Retina (tissue), 1 donor: ENCODE measurements around the gene ANAPC4.
"Not testable (repeated sequence)": the region's sequence is repeated elsewhere in the genome, so short reads cannot be mapped to it uniquely, and the experiment has no call there.

Experiments
- DNase-seq: peaks from one replicate; pipeline ENCODE4 v3.0.0-alpha.2; 2016

The ANAPC4 gene, protein sequence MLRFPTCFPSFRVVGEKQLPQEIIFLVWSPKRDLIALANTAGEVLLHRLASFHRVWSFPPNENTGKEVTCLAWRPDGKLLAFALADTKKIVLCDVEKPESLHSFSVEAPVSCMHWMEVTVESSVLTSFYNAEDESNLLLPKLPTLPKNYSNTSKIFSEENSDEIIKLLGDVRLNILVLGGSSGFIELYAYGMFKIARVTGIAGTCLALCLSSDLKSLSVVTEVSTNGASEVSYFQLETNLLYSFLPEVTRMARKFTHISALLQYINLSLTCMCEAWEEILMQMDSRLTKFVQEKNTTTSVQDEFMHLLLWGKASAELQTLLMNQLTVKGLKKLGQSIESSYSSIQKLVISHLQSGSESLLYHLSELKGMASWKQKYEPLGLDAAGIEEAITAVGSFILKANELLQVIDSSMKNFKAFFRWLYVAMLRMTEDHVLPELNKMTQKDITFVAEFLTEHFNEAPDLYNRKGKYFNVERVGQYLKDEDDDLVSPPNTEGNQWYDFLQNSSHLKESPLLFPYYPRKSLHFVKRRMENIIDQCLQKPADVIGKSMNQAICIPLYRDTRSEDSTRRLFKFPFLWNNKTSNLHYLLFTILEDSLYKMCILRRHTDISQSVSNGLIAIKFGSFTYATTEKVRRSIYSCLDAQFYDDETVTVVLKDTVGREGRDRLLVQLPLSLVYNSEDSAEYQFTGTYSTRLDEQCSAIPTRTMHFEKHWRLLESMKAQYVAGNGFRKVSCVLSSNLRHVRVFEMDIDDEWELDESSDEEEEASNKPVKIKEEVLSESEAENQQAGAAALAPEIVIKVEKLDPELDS

DNA sequence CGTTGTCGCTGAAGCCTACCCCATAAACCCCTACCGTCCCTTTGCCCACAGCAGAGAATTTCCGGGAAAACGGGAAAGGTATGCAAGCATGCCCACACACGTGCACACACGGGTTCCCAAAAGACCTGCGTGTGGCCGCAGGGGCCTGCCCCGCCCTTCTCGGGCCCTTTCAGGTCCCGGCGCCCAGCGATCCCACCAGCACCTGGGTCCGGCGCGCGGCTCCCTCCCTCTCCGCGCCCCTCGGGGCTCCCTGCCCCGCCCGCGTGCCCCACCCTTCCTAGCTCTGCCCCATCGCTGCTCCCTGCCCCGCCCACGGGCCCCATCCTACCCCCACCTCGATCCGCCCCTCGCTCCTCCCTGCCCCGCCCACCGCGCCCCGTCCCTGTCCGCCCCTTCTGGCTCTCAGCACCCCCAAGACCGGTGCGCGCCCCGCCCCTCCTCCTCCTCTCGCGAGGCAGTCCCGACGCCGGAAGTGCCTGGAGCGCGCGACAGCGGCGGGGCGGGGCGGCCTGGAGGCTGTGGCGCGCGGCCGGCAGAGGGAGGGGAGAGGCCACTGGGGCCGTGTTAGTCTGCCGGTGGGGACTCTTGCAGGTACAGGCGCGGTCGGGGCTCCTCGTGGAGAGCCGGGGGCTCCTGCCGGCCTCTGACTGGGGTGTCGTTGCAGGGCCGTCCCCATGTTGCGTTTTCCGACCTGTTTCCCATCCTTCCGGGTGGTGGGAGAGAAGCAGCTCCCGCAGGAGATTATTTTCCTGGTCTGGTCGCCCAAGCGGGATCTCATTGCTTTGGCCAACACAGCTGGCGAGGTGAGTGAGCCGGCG lies at the start of gene ANAPC4:
Gene ANAPC4 (plus strand): TSS at position 510 of the 818 bp plus-strand sequence. CDS start 165 bp downstream, at position 675.
- DNase-seq: peak; percentile 92

DNA sequence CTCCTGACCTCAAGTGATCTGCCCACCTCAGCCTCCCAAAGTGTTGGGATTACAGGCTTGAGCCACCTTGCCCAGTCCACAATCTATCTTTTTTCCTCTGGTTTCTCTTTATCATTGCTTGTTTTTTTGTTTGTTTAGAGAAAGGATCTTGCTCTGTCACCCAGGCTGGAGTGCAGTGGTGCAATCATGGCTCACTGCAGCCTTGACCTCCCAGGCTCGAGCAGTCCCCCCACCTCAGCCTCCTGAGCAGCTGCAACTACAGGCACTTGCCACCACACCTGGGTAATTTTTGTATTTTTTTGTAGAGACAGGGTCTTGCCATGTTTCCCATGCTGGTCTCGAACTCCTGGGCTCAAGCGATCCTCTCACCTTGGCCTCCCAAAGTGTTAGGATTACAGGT lies 48.6 kb upstream of the ANAPC4 start:
- DNase-seq: not testable (repeated sequence)

DNA sequence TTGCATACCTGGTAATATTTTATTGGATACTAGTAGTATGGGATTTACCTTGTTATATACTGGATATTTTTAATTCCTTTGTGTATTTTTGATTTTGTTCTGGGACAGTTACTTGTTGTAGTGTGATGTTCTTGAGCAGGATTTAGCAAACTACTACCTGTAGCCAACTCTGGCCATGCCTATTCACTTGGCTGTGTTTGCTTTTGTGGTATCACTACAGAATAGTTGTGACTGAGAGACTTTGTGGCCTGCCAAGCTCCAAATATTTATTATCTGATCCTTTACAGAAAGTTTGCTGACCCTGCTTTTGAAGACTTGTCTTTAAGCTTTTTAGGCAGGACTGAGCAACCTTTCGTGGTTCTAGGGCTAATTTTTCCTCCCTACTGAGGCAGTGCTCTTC lies 46.7 kb upstream of the ANAPC4 start:
- DNase-seq: no peak

DNA sequence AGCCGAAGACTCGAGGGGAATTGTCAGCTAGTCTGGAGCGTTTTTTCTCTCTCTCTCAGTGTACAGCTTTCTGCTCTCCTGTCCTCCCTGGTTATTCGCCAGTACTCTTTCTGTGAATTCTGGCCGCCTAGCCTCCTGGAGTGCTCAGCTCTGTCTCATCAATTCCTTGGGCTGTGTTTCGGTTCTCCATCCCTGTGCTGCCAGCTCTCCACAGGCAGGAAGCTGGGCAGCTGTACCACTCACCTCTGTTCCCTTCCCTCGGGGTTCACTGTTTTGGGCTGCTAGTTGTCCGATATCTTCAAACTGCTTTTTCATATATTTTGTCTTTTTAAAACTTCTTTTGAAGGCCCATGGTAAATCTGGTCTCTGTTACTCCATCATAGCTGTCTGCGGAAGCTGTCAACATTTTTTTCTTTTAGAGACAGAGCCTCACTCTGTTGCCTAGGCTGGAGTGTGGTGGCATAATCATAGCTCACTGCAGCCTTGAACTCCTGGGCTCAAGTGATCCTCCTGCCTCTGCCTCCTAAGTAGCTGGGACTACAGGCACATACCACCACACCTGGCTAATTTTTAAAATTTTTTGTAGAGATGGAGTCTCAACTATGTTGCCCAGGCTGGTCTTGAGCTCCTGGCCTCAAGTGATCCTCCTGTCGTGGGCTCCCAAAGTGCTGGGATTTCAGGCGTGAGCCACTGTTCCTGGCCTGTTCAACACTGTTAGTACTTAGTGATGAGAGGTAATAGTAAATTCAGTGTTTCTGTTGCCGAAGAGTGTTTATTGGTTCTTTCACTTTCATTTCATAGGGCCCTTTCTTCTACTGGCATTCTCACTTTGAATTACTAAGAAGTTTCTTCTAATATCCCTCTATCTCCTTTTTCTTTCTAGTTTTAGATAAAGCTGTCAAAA lies 45.9 kb upstream of the ANAPC4 start:
- no peak for DNase-seq

DNA sequence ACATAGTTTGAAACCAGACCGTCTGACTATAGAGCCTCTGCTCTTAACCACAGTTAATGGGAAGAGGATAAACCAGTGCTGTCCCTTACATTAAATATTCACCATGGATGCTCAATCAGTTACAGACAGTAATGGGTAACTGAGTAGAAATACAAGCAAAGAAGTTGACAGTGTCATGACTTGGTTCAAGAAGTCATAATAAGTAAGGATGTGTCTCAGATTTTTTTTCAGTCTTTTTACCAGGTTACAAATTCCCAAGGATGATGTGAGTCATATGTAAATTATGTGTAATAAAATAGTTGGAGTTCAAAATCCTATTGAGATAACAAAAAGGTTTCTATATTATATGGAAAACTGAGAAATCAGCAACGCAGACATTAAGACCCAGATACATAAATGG lies 33.4 kb upstream of the ANAPC4 start:
- DNase-seq: no peak

DNA sequence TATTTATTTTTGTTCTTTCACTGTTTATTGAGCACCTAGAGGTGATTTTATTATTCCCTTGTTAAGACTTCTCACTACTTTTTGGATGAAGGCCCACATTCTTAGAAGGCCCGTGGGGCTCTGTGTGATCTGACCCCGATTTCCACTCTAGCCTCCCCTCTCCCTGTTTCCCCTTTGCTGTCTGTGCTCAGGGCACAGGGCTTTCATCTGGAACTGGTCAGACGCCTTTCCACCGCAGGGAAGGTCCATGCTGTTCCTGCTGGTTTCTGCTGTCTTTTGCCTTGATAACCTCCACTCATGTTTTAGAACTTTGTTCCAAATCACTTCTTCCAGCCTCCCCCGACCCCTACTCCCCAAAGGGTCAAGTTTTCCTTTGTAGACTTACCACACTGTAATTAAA lies 31.3 kb upstream of the ANAPC4 start:
- DNase-seq: no peak

DNA sequence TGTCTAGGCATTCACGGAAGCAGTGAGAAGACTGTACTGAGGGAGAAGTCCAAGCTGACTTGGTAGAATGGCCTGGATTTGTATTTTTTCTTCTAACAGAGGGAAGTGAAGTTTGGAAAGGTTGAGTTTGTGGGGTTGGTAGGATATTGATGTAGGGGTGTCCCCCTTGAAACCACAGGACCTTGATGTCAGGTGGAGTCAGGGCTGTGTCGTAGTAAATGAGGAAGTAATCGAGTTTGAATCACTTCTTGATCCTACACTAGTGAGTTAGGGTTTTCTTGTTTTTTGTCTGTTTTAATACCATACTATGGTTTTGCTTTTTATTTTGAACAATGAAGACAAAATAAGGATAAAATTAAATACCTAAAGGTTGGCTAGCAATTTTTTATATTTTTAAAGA lies 30.1 kb upstream of the ANAPC4 start:
- DNase-seq: no peak

DNA sequence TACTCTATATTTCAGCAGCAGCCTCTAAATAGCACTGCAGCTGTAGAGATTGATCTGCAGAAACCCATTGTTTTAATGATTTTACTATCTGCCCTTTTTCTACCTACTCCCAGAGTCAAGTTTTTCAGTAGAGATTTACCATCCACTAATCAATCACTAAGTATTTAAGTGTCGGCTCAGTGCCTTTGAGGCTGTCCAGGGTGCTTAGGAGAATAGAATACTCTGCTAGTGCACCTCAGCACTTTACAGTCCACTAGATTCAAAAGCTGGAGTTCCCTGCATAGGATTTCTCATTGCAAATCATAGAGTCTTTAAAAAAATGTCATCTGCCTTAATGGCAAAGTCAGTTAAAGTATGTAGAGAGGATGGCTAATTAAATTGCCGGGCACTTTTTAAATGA lies 29.6 kb upstream of the ANAPC4 start:
- no peak for DNase-seq

DNA sequence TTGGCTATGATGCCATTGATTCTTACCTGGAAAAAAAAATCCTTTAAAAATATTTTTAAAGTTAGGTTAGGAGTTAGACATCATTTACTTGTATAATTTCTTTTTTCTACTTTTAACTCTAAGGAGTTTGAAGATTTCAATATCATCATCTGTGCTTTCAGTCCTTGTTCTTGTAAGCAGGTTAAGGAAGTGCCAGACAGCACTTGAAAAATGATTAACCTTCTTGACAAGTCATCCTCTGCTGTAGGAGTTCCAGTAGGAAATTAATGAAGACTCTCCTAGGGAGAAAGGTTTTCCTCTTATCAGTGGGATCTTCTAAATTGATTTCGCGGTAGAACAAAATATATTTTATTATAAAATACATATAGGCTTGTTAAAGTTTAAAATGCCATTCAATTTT lies 29.1 kb upstream of the ANAPC4 start:
- no peak for DNase-seq

DNA sequence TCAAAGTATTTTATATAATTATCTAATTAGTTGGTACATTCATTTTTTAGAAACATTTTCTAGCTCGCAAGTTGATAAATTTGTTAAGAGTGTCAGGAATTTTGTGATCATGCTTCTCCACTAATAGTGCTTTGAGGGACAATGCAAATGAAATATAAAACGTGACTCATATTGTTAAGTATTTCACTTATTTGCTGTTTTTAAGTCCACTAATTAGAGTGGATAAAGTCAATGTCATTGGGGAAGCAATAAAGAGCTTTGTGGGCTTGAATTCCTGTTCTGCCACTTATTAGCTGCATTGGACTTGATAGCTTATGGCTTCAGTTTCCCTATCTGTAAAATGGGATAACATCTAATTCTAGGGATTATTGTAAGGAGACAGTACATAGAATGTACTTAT lies 26.5 kb upstream of the ANAPC4 start:
- DNase-seq: no peak

DNA sequence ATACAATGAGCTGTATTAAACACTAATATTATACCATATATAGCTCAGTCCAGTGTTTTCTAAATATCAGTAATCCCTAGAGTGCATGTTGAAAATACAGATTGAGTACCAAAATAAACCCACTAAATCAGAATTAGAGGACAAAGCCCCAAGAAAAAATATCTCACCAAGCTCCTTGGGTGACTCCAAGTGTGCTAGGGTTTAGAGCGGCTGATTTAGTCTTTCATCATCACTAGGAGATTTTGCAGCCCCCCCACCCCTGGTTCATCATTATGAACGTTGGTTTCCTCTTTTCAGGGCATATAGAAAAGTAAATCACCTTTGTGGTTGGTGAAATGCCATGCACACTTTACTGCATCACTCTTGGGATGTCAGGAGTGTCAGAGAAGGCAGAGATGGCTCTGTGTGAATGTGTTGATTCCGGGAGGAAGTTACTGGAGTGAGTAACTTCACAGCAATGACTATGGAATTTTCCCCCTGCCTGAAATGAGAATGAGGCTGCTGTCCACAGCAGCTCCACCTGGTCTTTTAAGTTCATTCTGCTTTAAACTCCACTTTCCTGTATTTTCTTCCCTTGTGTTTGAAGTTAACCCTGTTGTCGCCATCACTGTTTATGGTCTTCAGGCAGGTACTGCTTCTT lies 25.2 kb upstream of the ANAPC4 start:
- no peak for DNase-seq

DNA sequence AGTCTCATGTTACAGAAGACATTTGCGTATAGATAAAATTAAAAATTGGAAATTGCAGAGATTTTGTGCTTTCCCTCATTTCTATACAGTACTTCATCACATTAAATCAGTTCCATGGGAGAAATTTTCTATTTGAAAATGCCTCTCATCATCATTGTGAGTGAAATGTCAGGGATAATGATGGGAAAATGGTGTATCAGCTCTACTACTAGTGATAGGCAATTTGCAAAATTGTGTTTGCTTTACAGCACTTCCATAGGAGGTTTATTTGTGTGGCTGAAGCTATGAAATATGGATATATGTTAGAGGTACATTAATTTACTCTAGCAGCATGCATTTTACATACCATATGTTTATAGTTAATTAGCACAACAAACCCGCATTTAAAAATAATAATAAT lies 21.0 kb upstream of the ANAPC4 start:
- DNase-seq: no peak

DNA sequence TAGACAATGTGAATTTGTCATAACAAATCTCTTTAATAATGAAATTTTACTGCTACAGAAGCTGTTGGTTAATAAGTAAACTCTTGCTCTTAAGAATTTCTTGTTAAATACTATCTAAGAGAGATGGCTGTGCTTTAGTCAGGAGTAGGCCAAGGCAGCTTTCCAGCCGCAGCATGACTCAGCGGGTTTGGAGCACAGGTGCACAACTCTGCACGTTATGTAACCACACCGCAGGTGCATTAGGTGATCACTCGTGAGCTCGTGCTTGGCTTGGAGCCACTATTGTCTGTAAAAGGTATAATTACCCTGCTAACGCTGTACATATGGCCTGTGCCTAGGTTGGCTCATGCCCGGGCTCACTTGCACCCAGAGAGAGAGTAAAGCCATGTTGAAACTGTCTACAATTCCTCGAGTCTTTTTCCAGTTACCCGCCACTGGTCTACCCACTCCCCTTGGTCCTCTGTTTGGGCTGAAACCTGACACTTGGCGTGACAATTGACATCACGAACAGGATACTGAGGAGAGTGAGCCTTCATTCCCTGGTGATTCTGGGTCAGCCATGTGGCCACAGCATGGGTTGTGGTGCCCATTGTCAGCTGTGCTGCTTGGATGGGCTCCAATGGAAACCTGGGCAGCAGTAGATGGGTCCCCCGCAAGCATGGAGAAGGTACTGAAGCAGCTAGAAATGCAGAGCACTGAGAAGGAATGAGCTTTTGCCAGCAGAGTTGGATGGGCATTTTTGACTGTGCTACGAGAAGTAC lies 18.4 kb upstream of the ANAPC4 start:
- DNase-seq: no peak

DNA sequence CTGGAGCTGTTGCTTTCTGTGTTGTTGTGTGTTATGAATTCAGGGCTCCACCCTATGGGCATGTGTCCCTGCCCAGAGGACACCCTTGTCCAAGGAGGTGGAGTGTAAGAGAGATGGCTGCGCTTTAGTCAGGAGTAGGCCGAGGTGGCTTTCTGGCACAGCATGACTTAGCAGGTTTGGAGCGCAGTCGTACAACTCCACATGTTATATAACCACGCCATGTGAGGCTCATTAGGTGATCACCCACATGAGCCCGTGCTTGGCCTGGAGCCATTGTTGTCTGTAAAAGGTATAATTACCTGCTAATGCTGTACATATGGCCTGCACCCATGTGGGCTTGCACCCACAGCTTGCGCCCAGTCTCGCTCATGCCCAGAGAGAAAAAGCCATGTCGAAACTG lies 15.8 kb upstream of the ANAPC4 start:
- no peak for DNase-seq

DNA sequence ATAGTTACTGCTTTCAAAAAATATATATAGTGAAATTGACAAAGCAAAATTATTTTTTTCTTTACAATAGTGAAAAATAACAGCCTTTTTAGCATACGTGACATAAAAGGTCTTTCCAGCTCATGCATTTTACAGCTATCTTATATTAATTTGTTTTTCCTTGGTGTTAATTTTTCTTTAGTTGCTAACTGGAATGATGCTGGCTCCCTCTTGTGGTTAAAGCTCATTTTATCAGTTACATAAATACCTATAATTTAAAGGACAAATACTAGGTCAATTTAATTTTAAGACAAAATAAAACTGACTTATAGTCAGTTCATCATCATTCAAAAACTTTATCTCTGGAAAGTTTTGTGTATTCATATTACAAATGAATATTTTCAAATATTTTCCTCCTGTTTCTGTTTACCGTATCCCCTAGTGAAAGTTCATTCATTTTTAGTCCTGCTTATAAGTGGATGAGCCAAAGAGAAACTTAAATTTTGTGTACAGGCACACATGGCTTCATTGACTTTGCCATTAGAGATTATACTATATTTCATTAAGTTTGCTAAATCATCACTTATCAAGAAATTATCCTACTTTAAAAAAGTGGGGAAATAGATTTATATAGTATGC lies 9.9 kb upstream of the ANAPC4 start:
- no peak for DNase-seq

DNA sequence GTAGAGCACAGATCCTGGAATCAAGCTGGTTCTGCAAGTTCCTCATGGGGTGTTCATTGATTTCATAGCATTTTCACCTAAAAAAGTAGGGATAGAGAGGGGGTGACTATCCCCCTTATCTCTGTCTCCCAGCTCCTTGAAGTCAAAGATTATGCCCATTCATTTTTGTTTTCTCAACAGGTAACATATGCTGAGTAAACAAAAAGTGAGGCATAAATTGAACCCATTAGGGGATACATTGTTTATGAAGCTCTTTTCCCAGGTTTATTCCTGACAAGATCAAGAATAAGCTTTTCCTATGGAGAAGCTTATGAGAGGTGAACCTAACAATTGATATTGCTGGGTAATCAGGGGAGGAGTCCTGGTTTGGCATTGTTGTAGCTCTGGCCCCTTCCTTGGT lies 9.2 kb upstream of the ANAPC4 start:
- DNase-seq: no peak

DNA sequence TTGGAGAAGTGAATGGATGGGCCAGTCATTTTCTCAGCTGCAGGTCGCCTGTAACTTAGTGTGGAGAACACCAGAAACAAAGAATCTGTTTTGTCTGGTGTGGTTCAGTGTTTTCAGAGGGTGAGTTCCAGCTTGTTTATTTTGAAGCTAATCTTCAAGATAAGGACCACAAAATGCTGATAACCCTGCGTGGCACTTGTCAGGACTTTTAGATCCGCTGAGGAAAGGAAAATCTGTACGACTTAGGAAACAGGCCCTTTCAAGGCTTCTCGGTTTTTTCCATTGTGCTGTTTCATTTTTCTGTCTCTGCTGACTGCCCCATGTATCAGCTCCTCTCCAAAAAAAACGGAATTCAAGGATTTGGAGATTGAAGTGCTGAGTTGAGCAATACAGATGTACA lies 8.7 kb upstream of the ANAPC4 start:
- no peak for DNase-seq

DNA sequence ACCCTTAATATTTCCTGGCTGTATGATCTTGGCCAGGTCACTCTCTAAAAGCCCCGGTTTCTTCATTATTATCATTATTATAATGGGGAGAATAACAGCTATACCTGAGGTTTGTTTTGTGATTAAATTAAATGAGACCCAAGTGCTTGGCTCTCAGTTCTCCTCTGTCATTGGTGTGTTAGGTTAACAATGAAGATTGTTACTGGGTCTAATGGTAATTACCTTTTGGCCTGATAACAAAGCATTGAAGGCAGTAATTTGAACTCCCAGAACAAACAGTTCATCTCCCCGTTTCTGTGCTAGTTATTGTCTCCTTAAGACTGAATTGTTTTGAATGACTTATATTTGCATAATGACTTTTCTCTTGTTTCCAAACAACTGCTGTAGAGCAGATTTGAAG lies 6.8 kb upstream of the ANAPC4 start:
- DNase-seq: no peak

DNA sequence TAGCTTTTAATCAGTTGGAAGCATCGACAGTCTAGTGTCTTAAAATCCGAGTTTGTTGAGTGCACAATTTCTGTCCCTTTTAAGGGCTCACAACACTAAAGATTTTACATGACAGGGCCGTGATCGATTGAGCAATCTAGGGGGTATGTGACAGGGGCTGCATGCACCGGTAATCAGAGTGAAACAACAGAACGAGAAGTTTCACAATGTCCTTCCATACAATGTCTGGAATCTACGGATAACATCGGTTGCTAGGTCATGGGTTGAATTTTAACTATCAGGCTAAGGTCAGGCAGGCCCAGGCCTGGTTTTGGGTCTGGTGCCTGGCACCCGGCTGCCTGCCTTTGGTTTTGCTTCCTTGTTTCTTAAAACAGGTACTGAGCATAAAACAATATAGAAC lies 4.5 kb upstream of the ANAPC4 start:
- not testable (repeated sequence) for DNase-seq
